CD14-positive monocyte (primary cell): ENCODE results near the gene GPAT3. TPM values are rescaled to one million over a fixed set of nuclear protein-coding genes. Genes with fewer than 3 reads are reported as not detected.

Source experiments
- DNase-seq, 3 donors: peaks; one replicate each; pipeline ENCODE4 v3.0.0-alpha.2; 2011 to 2022
- H2AFZ ChIP-seq: 2 replicates; pipeline ENCODE4 v1.6.0; 2012; ENCODE audit warnings: mild to moderate bottlenecking, low read depth, low read length, inconsistent platforms; ENCODE audit not compliant: insufficient read depth, poor library complexity, severe bottlenecking
- H3K27ac ChIP-seq, 2 donors: 1 replicate in 1 of 2; 2 replicates in 1 of 2; pipeline ENCODE4 v1.5.1; 2012 to 2013; ENCODE audit warnings: low read length in 2 of 2, control low read depth in 1 of 2, inconsistent platforms in 1 of 2, low read depth in 1 of 2, mild to moderate bottlenecking in 1 of 2
- H3K27me3 ChIP-seq, 2 donors: one replicate each; pipeline versions ENCODE4 v1.6.0 to v1.6.1; 2011 to 2013; ENCODE audit warnings: low read length in 2 of 2; ENCODE audit not compliant: control insufficient read depth in 2 of 2, insufficient read depth in 2 of 2
- H3K36me3 ChIP-seq, 2 donors: replicated peaks in 1 of 2; 1 replicate in 1 of 2; 2 replicates in 1 of 2; pipeline versions ENCODE4 v1.5.1 to v1.6.1; 2012 to 2013; ENCODE audit warnings: low read length in 2 of 2, control low read depth in 1 of 2, inconsistent platforms in 1 of 2, mild to moderate bottlenecking in 1 of 2; ENCODE audit not compliant: insufficient read depth in 2 of 2, control insufficient read depth in 1 of 2
- H3K4me1 ChIP-seq, 2 donors: 1 replicate in 1 of 2; 2 replicates in 1 of 2; pipeline versions ENCODE4 v1.5.1 to v1.6.1; 2012 to 2013; ENCODE audit warnings: low read length in 2 of 2, control low read depth in 1 of 2, inconsistent platforms in 1 of 2, mild to moderate bottlenecking in 1 of 2, moderate library complexity in 1 of 2; ENCODE audit not compliant: insufficient read depth in 2 of 2, control insufficient read depth in 1 of 2
- H3K4me2 ChIP-seq: replicated peaks from 2 replicates; pipeline ENCODE3; 2012; ENCODE audit warnings: low read length, moderate library complexity, mild to moderate bottlenecking; ENCODE audit not compliant: poor library complexity, severe bottlenecking; ENCODE audit errors: extremely low read depth
- H3K4me3 ChIP-seq, 3 experiments: fragments of 200-600 bp in 1 of 3; sonication (generic) in 1 of 3; replicated peaks in 1 of 3; 1 replicate in 2 of 3; 2 replicates in 1 of 3; pipeline ENCODE4 v1.5.1; 2011 to 2013; ENCODE audit warnings: low read length in 3 of 3, mild to moderate bottlenecking in 3 of 3, control low read depth in 2 of 3, low read depth in 2 of 3, inconsistent platforms in 1 of 3, moderate library complexity in 1 of 3
- H3K79me2 ChIP-seq: 2 replicates; pipeline ENCODE4 v1.6.0; 2012; ENCODE audit warnings: mild to moderate bottlenecking, control low read depth, inconsistent platforms, low read length, moderate library complexity; ENCODE audit not compliant: insufficient read depth
- H3K9ac ChIP-seq: 2 replicates; pipeline ENCODE4 v1.6.0; 2017; ENCODE audit warnings: low read length, mild to moderate bottlenecking; ENCODE audit not compliant: insufficient read depth, poor library complexity, severe bottlenecking
- H3K9me3 ChIP-seq, 2 donors: replicated peaks in 1 of 2; 1 replicate in 1 of 2; 2 replicates in 1 of 2; pipeline versions ENCODE4 v1.5.1 to v1.6.1; 2012 to 2013; ENCODE audit warnings: low read length in 2 of 2, control low read depth in 1 of 2; ENCODE audit not compliant: control insufficient read depth in 1 of 2, insufficient read depth in 1 of 2
- H4K20me1 ChIP-seq: 2 replicates; pipeline ENCODE4 v1.6.0; 2012; ENCODE audit warnings: mild to moderate bottlenecking, low read length, control low read depth, moderate library complexity; ENCODE audit not compliant: insufficient read depth
- H3K27ac Mint-ChIP-seq, 7 donors: one replicate each; pipeline ENCODE4 v1.8.0; 2020; ENCODE audit warnings: mild to moderate bottlenecking in 7 of 7, mixed read lengths in 7 of 7, moderate library complexity in 6 of 7, inconsistent platforms in 2 of 7
- H3K27me3 Mint-ChIP-seq, 3 donors: one replicate each; pipeline ENCODE4 v1.8.0; 2021 to 2022; ENCODE audit warnings: low read depth in 3 of 3, mild to moderate bottlenecking in 3 of 3, mixed read lengths in 3 of 3, moderate library complexity in 3 of 3, inconsistent platforms in 1 of 3
- H3K36me3 Mint-ChIP-seq, 2 donors: one replicate each; pipeline ENCODE4 v1.8.0; 2020; ENCODE audit warnings: mixed read lengths in 2 of 2, inconsistent platforms in 1 of 2, mild to moderate bottlenecking in 1 of 2
- H3K4me1 Mint-ChIP-seq: one replicate; pipeline ENCODE4 v1.8.0; 2020; ENCODE audit warnings: mild to moderate bottlenecking, mixed read lengths
- H3K4me3 Mint-ChIP-seq, 2 donors: one replicate each; pipeline ENCODE4 v1.8.0; 2020; ENCODE audit warnings: mild to moderate bottlenecking in 2 of 2, mixed read lengths in 2 of 2, moderate library complexity in 1 of 2
- H3K9me3 Mint-ChIP-seq, 7 donors: one replicate each; pipeline ENCODE4 v1.8.0; 2020 to 2022; ENCODE audit warnings: mixed read lengths in 7 of 7, mild to moderate bottlenecking in 6 of 7, moderate library complexity in 6 of 7, inconsistent platforms in 2 of 7
- WGBS: methylation state at CpG from one replicate; pipeline ENCODE4 v1.1.5; 2013; ENCODE audit warnings: missing lambda C conversion rate; ENCODE audit not compliant: insufficient coverage; 5-methylcytosine and 5-hydroxymethylcytosine counted together
- intact Hi-C, 2 donors: fragments of 100-400 bp; cut with micrococcal nuclease; formaldehyde crosslinking; loops; one replicate each; pipeline versions ENCODE4 v1.15.0 to v1.15.1; 2023
- polyA plus RNA-seq, 3 donors: library from polyadenylated mRNA; depleted of rRNA in 1 of 3; unstranded in 2 of 3; stranded (reverse) in 1 of 3; fragments of 300-500 nt in 2 of 3; fragments of >200 nt in 1 of 3; fragmentation: Illumina TruSeq in 2 of 3; gene quantifications; 1 replicate in 2 of 3; 2 replicates in 1 of 3; pipeline ENCODE4 v1.2.3, GENCODE V29; 2012 to 2021
- TF ChIP-seq, protein P1 (sequence below): fragments of 200-600 bp; IDR thresholded peaks from one replicate; pipeline ENCODE4 v1.8.0; 2022; ENCODE audit warnings: antibody characterized with exemption, mild to moderate bottlenecking

GPAT3 gene
- polyA plus RNA-seq, 3 donors, result 20.9 to 46.2 (median 44.2) TPM

DNA sequence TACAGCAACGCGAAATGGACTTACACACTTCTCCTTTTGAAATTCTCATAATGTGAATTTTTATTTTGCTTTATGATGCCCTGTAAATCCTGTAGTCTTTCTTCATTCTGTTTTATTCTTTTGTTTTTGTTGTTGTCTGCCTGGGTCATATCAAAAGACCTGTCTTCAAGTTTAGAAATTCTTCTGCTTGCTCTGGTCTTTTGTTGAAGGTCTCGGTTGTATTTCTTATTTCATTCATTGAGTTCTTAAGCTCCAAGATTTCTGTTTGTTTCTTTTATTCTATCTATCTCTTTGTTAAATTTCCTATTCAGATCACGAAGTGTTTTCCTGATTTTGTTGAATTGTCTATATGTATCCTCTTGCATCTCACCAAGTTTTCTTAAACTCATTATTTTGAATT is 78.1 kb downstream of the GPAT3 start:
- peaks cover 12 to 17% of the 10 kb centered on the region in 2 donors for H3K4me1 ChIP-seq
- Mint-ChIP-seq H3K4me1 (peaks cover 22% of the 10 kb centered on the region), H3K27ac (no peak overlapping the region), H3K36me3 (peaks cover 11 to 18% of the 10 kb centered on the region in 2 donors), H3K27me3 (peaks cover 3 to 6% (median 5%) of the 10 kb centered on the region in 3 donors), H3K4me3 (no peak overlapping the region), H3K9me3 (peaks cover 32 to 48% (median 43%) of the 10 kb centered on the region in 7 donors)
- H3K27me3 ChIP-seq, result no peaks in the 10 kb centered on the region
- no peak for DNase-seq
- H3K4me2 ChIP-seq, result no peak overlapping the region
- no peak overlapping the region for H3K27ac ChIP-seq
- no peak overlapping the region for H3K4me3 ChIP-seq
- intact Hi-C loops, result no loop called here
- no peak overlapping the region for H3K9ac ChIP-seq
- no peaks in the 10 kb centered on the region for H3K36me3 ChIP-seq
- TF ChIP-seq, protein P1, sequence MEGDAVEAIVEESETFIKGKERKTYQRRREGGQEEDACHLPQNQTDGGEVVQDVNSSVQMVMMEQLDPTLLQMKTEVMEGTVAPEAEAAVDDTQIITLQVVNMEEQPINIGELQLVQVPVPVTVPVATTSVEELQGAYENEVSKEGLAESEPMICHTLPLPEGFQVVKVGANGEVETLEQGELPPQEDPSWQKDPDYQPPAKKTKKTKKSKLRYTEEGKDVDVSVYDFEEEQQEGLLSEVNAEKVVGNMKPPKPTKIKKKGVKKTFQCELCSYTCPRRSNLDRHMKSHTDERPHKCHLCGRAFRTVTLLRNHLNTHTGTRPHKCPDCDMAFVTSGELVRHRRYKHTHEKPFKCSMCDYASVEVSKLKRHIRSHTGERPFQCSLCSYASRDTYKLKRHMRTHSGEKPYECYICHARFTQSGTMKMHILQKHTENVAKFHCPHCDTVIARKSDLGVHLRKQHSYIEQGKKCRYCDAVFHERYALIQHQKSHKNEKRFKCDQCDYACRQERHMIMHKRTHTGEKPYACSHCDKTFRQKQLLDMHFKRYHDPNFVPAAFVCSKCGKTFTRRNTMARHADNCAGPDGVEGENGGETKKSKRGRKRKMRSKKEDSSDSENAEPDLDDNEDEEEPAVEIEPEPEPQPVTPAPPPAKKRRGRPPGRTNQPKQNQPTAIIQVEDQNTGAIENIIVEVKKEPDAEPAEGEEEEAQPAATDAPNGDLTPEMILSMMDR, result no peak
- no peaks in the 10 kb centered on the region for H4K20me1 ChIP-seq
- no peak overlapping the region for H2AFZ ChIP-seq
- WGBS, result no CpG with 5 or more reads among the region's 4 CpGs
- no peaks in the 10 kb centered on the region for H3K79me2 ChIP-seq
- H3K9me3 ChIP-seq, result peaks cover 20 to 39% of the 10 kb centered on the region in 2 donors

DNA sequence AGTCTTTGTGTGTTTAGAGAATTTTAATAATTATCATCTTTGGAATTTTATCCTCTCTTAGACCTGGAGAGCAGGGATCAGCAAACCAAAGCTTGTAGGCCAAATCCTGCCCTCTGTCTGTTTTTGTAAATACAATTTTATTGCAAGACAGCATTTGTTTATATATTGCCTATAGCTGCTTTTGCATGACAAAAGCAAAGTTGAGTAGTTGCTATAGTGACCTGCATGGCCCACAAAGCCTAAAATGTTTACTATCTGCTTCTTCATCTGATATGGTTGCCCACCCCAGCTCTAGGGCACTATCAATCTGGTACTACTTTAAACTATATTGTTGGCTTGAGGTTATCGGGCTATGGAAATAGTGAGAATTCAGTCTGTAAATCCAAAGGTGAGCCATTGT is 80.3 kb downstream of the GPAT3 start:
- peaks cover 29 to 43% (median 41%) of the 10 kb centered on the region in 7 donors for H3K9me3 Mint-ChIP-seq
- DNase-seq, result no peak

More for the DNA sequence above, 80.3 kb downstream of the GPAT3 start:
- Histone ChIP-seq H3K4me2 (no peak overlapping the region), H3K27me3 (no peaks in the 10 kb centered on the region), H3K4me3 (no peak overlapping the region), H3K9me3 (peaks cover 24 to 37% of the 10 kb centered on the region in 2 donors), H3K9ac (no peak overlapping the region), H3K27ac (no peak overlapping the region), H3K79me2 (no peaks in the 10 kb centered on the region), H4K20me1 (no peaks in the 10 kb centered on the region), H2AFZ (no peak overlapping the region), H3K36me3 (no peaks in the 10 kb centered on the region), H3K4me1 (peaks cover 25 to 28% of the 10 kb centered on the region in 2 donors)
- Mint-ChIP-seq H3K27me3 (peaks cover 2 to 4% (median 3%) of the 10 kb centered on the region in 3 donors), H3K36me3 (peaks cover 13 to 29% of the 10 kb centered on the region in 2 donors), H3K4me3 (no peak overlapping the region), H3K27ac (no peak overlapping the region), H3K4me1 (peaks cover 29% of the 10 kb centered on the region)
- no CpG with 5 or more reads among the region's 1 CpG for WGBS
- TF ChIP-seq, protein P1, result no peak
- intact Hi-C loops, result no loop called here
